NT2/D1 (cell line): ENCODE results near the gene FMN2.

ENCODE experiments used
- SUZ12 ChIP-seq: IDR thresholded peaks from 2 replicates; pipeline ENCODE4 v1.6.1; 2011; ENCODE audit not compliant: insufficient read length, insufficient read depth; ENCODE audit errors: extremely low read depth
- YY1 ChIP-seq: IDR thresholded peaks from 2 replicates; pipeline ENCODE4 v1.6.1; 2011; ENCODE audit not compliant: insufficient read length, insufficient read depth
- ZNF274 ChIP-seq: IDR thresholded peaks from 2 replicates; pipeline ENCODE4 v1.6.1; 2011; ENCODE audit warnings: mild to moderate bottlenecking, low read depth, low read length

DNA sequence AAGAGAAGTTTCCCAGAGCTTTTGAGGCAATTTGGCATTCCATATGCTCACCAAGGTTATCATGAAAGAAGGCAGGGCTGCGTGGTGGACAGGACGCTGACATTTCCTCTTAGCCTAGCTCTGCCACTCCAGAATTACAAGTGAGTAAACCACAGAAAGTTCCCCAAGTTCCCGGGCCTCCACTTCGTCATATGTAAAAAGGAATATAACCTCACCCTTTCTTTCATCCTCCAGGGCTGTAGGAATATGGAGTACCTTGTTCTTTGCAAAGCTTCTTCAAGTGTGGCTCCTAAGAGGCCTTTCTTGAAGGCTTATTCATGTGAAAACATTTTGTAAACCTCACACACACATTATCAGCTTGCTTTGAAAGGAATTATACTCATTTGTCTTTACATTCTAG lies 310.0 kb downstream of the FMN2 start:
- TF ChIP-seq SUZ12 (no peak), YY1 (no peak), ZNF274 (no peak)
